GM23338 (cell line): ENCODE measurements around the gene NUMBL. TPM values are rescaled to one million over a fixed set of nuclear protein-coding genes. Genes with fewer than 3 reads are reported as not detected.

Source experiments
- ATAC-seq: fragments of 200-7000 bp; cut with Tn5 transposase; 3 replicates; pipeline ENCODE4 v1.9.1; 2020
- DNase-seq: peaks from one replicate; pipeline ENCODE4 v3.0.0-alpha.2; 2015; ENCODE audit warnings: low spot score
- H2AFZ ChIP-seq: fragments of 200-600 bp; sonication (generic); 2 replicates; pipeline ENCODE4 v1.8.0; 2016; ENCODE audit warnings: antibody characterized with exemption, mild to moderate bottlenecking, moderate library complexity
- H3F3A ChIP-seq: fragments of 200-600 bp; sonication (generic); replicated peaks from 2 replicates; pipeline ENCODE4 v1.8.0; 2017; ENCODE audit warnings: antibody characterized with exemption, mixed run types, low read depth
- H3K27ac ChIP-seq: fragments of 200-600 bp; sonication (generic); 2 replicates; pipeline ENCODE4 v1.6.1; 2016; ENCODE audit warnings: low read depth
- H3K27me3 ChIP-seq: fragments of 200-600 bp; sonication (generic); 2 replicates; pipeline ENCODE4 v1.8.0; 2016; ENCODE audit warnings: mild to moderate bottlenecking, mixed run types, moderate library complexity; ENCODE audit not compliant: insufficient read depth
- H3K36me3 ChIP-seq: fragments of 200-600 bp; sonication (generic); 2 replicates; pipeline ENCODE4 v1.8.0; 2016; ENCODE audit warnings: mild to moderate bottlenecking; ENCODE audit not compliant: insufficient read depth
- H3K4me1 ChIP-seq: fragments of 200-600 bp; sonication (generic); 2 replicates; pipeline ENCODE4 v1.8.0; 2016; ENCODE audit warnings: mild to moderate bottlenecking, moderate library complexity; ENCODE audit not compliant: insufficient read depth
- H3K4me2 ChIP-seq: fragments of 200-600 bp; sonication (generic); 2 replicates; pipeline ENCODE4 v1.7.1; 2017; ENCODE audit warnings: mixed run types
- H3K4me3 ChIP-seq: fragments of 200-600 bp; sonication (generic); 2 replicates; pipeline ENCODE4 v1.6.1; 2016; ENCODE audit warnings: mixed run types
- H3K79me2 ChIP-seq: fragments of 200-600 bp; sonication (generic); replicated peaks from 2 replicates; pipeline ENCODE4 v1.8.0; 2017; ENCODE audit warnings: mild to moderate bottlenecking; ENCODE audit not compliant: insufficient read depth
- H3K9me2 ChIP-seq: fragments of 200-600 bp; sonication (generic); 2 replicates; pipeline ENCODE4 v1.8.0; 2017; ENCODE audit not compliant: insufficient read depth
- H4K20me1 ChIP-seq: fragments of 200-600 bp; sonication (generic); replicated peaks from 2 replicates; pipeline ENCODE4 v1.8.0; 2017; ENCODE audit warnings: mild to moderate bottlenecking; ENCODE audit not compliant: insufficient read depth
- H3K27ac Mint-ChIP-seq: 2 replicates; pipeline ENCODE4 v1.8.0; 2020; ENCODE audit warnings: inconsistent platforms, mild to moderate bottlenecking, moderate library complexity, mixed read lengths
- H3K27me3 Mint-ChIP-seq: 3 replicates; pipeline ENCODE4 v1.8.0; 2022; ENCODE audit warnings: low read depth, mild to moderate bottlenecking, moderate library complexity, mixed read lengths, inconsistent platforms; ENCODE audit not compliant: insufficient read depth, poor library complexity
- H3K36me3 Mint-ChIP-seq: 3 replicates; pipeline ENCODE4 v1.8.0; 2021; ENCODE audit warnings: low read depth, mild to moderate bottlenecking, inconsistent platforms, moderate library complexity, mixed read lengths
- H3K4me1 Mint-ChIP-seq: 3 replicates; pipeline ENCODE4 v1.8.0; 2020; ENCODE audit warnings: mild to moderate bottlenecking, inconsistent platforms, mixed read lengths
- H3K4me3 Mint-ChIP-seq: 3 replicates; pipeline ENCODE4 v1.8.0; 2021; ENCODE audit warnings: moderate library complexity, mild to moderate bottlenecking, inconsistent platforms, mixed read lengths
- H3K9me3 Mint-ChIP-seq: 3 replicates; pipeline ENCODE4 v1.8.0; 2020; ENCODE audit warnings: moderate library complexity, mild to moderate bottlenecking, inconsistent platforms, mixed read lengths
- CTCF ChIP-seq, 2 experiments: fragments of 200-600 bp in 1 of 2; sonication (generic) in 1 of 2; conservative IDR thresholded peaks; 2 replicates each; pipeline versions ENCODE4 v1.5.1 to v1.6.1; 2016 to 2017; ENCODE audit warnings: antibody characterized with exemption in 2 of 2, low read depth in 2 of 2, mild to moderate bottlenecking in 2 of 2, moderate library complexity in 1 of 2
- ETS1 ChIP-seq: IDR thresholded peaks from 2 replicates; pipeline ENCODE4 v1.6.1; 2016; ENCODE audit warnings: antibody characterized with exemption
- EZH2 ChIP-seq: fragments of 200-600 bp; sonication (generic); IDR thresholded peaks from one replicate; pipeline ENCODE4 v1.8.0; 2017; ENCODE audit warnings: antibody characterized with exemption, mild to moderate bottlenecking, low read depth; ENCODE audit not compliant: unreplicated experiment
- EZH2phosphoT487 ChIP-seq: fragments of 200-600 bp; sonication (generic); IDR thresholded peaks from one replicate; pipeline ENCODE4 v1.8.1; 2018; ENCODE audit warnings: antibody characterized with exemption; ENCODE audit not compliant: unreplicated experiment
- JUNB ChIP-seq: IDR thresholded peaks from one replicate; pipeline ENCODE4 v1.6.1; 2016; ENCODE audit warnings: antibody characterized with exemption; ENCODE audit not compliant: unreplicated experiment
- NANOG ChIP-seq: IDR thresholded peaks from 2 replicates; pipeline ENCODE4 v1.6.1; 2016; ENCODE audit warnings: antibody characterized with exemption, borderline replicate concordance
- POLR2AphosphoS5 ChIP-seq: IDR thresholded peaks from 2 replicates; pipeline ENCODE4 v1.6.1; 2016; ENCODE audit warnings: antibody characterized with exemption, low read depth
- REST ChIP-seq: IDR thresholded peaks from one replicate; pipeline ENCODE4 v1.6.1; 2018; ENCODE audit warnings: antibody characterized with exemption; ENCODE audit not compliant: unreplicated experiment
- STAT1 ChIP-seq: IDR thresholded peaks from one replicate; pipeline ENCODE4 v1.6.1; 2016; ENCODE audit warnings: antibody characterized with exemption; ENCODE audit not compliant: unreplicated experiment
- ZNF114 ChIP-seq: fragments of 250-450 bp; sonication (Bioruptor Pico); IDR thresholded peaks from 2 replicates; pipeline ENCODE4 v1.5.0; 2020; ENCODE audit warnings: mild to moderate bottlenecking, moderate library complexity
- ZNF331 ChIP-seq: fragments of 250-450 bp; sonication (Bioruptor Pico); IDR thresholded peaks from 2 replicates; pipeline ENCODE4 v1.5.0; 2020; ENCODE audit warnings: low read depth, mild to moderate bottlenecking, moderate library complexity
- ZNF462 ChIP-seq: fragments of 250-450 bp; sonication (Bioruptor Pico); IDR thresholded peaks from 2 replicates; pipeline ENCODE4 v1.5.0; 2020; ENCODE audit warnings: mild to moderate bottlenecking, moderate library complexity
- polyA plus RNA-seq: library from polyadenylated mRNA; unstranded; fragments of >200 nt; fragmentation: Nextera tagmentation; extraction: Ambion mirVana; gene quantifications from 2 replicates; pipeline ENCODE4 v1.2.1, GENCODE V29; 2016
- total RNA-seq: library from RNA; depleted of rRNA; stranded (reverse); fragments of >200 nt; shearing (Covaris generic); gene quantifications from 2 replicates; pipeline ENCODE4 v1.2.3, GENCODE V29; 2014

The NUMBL gene
- total and polyA plus RNA-seq, 2 experiments from 2014 or later, result 8.5 to 28.5 TPM

- no peak overlapping the region for H3K4me3 ChIP-seq
- 0 out of 2 replicates have a peak, but pooled peaks cover 4% of the 10 kb centered on the region for H3F3A ChIP-seq
- peaks cover 46% of the 10 kb centered on the region for H3K27me3 Mint-ChIP-seq
- peak overlapping the region; percentile 44; the same call in 1 of the 2 replicates for H3K4me2 ChIP-seq
- H3K36me3 Mint-ChIP-seq, result peaks cover 25% of the 10 kb centered on the region
- no peaks in the 10 kb centered on the region for H3K79me2 ChIP-seq
- DNase-seq (no peak), ATAC-seq (no peak)
- H3K36me3 ChIP-seq, result no peaks in the 10 kb centered on the region
- no peak overlapping the region for H3K27ac Mint-ChIP-seq
- H3K4me1 ChIP-seq, result peaks cover 31% of the 10 kb centered on the region
- no peaks in the 10 kb centered on the region for H3K9me2 ChIP-seq
- H4K20me1 ChIP-seq, result no peaks in the 10 kb centered on the region; the same call in 1 of the 2 replicates
- H3K27ac ChIP-seq, result no peak overlapping the region
- no peaks in the 10 kb centered on the region; the same call in 2 of the 3 replicates for H3K9me3 Mint-ChIP-seq
- peaks cover 21% of the 10 kb centered on the region for H3K27me3 ChIP-seq
- TF ChIP-seq ETS1 (no peak), POLR2AphosphoS5 (no peak), ZNF114 (no peak), EZH2phosphoT487 (no peak), JUNB (no peak), CTCF (conservative IDR thresholded peaks at IDR 0.05; ENCODE audit: low read depth in 2 of 2) (no peak), EZH2 (no peak), STAT1 (no peak), NANOG (no peak), ZNF462 (CRISPR knock-in tag) (no peak), ZNF331 (no peak), REST (no peak)
- no peak overlapping the region for H2AFZ ChIP-seq
- no peak overlapping the region; the same call in 2 of the 3 replicates for H3K4me3 Mint-ChIP-seq
- H3K4me1 Mint-ChIP-seq, result peaks cover 42% of the 10 kb centered on the region
Observed at GRCh38 chr19:40630571-40631160, 59.8 kb downstream of the NUMBL start.
